Superior temporal gyrus (tissue), 1 donor: Measurements from ENCODE around the gene PITPNC1.
A peak's percentile ranks its signal among the peaks of the same experiment; 100 is the strongest.
"Not testable (repeated sequence)": the region's sequence is repeated elsewhere in the genome, so short reads cannot be mapped to it uniquely, and the experiment has no call there.

ENCODE experiments used
- DNase-seq: peaks from one replicate; pipeline ENCODE4 v3.0.0-alpha.2; 2016; ENCODE audit errors: extremely low spot score

Gene PITPNC1

DNA sequence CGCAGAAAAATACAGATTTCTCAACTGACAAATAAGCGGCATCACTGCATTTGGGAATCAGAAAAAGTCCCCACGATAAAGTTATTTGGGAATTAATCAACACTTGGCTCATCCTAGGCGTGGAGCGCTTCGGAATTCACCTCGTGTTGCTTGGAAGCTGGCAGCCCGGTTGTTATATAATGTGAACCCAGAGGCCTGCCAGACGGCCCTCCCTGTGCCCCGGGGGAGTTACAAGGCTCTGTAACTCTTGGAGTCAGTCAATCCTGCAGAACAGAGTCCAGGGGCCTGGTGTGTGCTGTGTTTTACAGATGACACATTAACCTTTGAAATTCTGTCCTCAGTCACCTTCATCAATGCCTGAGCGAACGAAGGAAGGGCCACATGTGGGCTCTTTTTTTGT is 111.1 kb downstream of the PITPNC1 start:
- DNase-seq: no peak

DNA sequence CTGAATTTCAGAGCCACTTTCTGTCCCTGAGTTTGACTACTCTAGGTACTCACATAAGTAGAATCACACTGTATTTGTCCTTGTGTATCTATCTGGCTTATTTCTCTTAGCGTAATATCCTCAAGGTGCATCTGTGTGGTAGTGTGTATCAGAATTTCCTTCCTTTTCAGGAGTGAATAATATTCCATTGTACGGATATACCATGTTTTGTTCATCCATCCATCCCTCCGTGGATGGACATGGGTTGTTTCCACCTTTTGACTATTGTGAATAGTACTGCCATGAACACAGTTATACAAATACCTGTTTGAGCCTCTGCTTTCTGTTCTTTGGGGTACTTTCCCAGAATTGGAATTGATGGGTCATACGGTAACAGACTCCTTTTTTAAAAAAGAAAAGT is 111.7 kb downstream of the PITPNC1 start:
- DNase-seq: no peak

DNA sequence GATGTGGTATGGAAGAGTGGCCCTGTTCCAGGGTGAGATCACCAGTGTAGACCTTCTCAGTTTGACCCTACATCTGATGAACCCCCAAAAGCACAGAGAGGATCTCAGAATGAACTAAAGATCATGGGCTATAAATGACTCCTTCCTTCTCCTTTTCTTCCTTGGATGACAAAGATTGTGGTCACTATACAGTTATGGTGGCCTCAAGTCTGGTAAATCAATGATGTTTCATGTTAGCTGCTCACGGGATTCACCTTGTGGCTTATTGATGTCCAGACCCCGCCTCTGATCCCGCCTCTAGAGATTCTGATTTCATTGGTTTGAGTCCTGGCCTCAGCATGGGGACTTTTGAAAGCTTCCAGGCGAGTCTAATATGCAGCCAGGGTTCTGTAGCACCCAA is 112.2 kb downstream of the PITPNC1 start:
- DNase-seq: no peak

DNA sequence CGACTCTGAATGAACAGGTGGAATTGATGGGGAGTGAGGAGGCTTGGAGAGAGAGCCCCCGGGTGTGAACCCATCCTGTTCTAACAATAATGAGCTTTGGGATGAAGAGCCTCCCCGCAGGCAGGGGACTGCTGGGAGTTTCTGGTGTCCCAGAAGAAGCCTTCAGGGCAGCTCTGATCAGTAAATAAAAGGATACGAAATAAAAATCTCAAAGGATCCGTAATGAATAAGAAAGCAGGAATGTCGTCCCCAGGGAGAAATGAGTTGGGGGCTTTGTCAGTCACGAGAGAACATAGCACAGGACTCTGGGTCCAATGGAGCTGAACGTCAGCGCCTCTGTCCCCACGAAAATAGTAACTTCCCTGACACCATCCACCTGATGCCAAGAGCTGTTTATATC is 113.4 kb downstream of the PITPNC1 start:
- no peak for DNase-seq

DNA sequence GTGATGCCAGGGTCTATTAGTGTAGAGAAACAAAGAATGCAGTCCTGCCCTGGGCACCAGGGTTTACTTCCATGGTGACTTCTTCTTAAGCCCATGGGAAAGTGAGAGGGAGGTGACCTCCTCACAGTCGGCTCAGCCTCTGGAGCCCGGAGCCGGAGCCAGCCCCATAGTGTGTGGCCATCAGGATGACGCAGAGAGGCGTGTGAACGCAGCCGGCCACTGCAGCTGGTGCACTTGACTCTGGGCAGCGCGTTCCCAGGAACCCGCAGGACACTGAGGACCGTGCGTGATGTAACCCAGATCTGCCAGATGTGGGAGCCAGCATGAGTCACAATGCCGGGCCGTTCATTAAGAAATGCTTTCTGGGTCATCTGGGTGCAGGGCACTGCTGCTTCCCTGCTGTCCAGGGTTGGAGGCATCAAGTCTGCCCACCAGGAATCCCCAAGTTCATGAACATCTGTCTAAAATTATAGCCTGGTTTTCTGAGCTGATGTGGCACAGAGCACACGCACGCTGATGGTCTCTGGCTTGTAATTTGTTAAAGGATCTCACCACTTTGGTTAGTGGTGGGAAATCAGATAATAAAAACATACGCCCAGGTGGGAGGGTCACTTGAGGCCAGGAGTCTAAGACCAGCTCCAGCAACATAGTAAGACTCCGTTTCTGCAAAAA is 114.1 kb downstream of the PITPNC1 start:
- peak; percentile 73 for DNase-seq

DNA sequence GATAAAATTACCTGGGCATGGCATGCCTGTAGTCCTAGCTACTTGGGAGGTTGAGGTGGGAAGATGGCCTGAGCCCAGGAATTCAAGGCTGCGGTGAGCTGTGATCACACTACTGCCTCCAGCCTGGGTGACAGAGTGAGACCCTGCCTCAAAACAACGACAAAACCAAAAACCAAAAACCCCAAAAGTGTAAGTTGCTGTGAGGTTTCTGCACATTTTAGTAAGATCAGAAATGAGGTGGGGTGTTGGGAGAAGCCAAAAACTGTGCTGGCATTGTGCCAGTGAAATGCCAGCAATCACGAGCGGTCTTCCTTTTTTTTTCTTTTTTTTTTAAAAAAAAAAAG is 114.6 kb downstream of the PITPNC1 start:
- DNase-seq: no peak

DNA sequence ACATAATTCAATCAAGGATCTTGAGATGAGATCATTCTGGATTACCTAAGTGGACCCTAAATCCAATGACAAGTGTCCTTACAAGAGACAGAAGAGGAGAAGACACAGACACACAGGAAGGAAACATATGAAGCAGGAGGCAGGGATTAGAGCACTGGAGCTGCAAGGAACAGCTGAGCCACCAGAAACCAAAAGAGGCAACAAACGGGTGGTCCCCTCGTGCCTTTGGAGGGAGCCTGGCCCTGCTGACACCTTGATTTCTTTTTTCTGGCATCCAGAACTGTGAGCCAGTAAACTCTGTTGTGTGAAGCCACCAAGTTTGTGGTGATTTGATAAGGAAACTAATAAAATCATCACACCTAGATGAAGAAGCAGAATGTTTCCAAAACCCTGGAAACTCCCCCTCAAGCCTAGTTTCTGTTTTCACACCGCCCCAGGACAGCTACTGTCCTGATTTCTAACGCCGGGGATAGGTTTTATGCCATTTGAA is 115.2 kb downstream of the PITPNC1 start:
- DNase-seq: no peak

DNA sequence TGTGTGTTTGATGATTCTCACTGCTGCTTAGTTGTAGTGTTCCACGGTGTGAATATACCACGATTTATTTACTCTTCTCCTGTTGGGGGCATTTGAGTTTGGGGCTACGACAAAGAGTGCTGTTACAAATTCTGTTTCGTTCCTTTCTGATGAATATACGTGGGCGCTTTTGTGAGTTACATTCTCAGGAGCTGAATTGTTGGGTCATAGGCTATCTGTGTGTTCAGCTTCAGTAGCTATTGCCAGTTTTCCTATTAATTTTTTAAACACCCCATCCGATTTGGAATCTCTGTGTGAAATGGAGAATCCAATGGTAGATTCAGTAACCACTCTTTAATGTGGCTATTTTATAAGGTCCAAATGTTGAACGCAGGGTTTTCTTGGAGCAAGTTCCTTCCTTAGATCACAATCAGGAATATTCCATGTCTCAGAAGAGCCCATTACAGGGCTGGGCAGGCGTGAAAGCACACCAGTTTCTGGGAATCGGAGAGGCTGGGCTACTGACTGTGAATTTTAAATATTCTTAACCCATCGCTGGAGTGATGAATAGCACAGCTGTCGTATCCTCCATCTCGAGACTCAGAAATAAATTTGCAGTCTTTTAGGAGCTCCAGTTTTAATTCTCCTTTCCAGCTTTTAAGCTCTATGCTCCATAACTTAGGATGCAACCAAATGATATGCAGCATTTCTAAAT is 115.9 kb downstream of the PITPNC1 start:
- peak; percentile 61 for DNase-seq

DNA sequence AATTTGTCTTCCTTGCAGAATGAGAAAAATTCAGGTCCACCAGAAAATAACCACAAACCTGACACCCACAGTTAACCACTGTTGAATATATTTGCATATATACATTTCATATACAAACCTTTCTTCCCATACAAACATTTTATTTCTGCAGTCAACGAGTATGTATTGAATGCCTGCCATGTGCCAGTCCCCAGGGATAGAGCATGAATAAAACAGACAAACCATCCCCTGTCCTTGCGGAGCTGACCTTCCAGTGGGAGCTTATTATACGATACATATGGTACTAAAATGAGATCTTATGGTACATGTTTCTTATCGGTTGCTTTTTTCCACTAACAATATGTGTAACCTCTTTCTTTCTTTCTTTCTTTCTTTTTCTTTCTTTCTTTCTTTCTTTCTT is 116.7 kb downstream of the PITPNC1 start:
- no peak for DNase-seq

DNA sequence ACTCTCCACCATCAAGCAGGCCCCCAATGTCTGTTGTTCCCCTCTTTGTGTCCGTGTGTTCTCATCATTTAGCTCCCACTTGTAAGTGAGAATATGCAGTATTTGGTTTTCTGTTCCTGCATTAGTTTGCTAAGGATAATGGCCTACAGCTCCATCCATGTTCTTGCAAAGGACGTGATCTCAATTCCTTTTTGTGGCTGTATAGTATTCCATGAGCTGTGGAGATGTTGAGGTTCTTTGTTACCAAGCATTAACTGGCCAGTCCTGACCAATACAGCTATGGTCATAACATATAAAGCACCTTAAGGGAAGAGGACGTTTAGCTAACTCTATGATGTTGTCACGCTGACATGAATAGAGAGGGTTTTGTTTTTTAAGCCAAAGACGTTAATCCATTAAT is 118.5 kb downstream of the PITPNC1 start:
- DNase-seq: not testable (repeated sequence)

DNA sequence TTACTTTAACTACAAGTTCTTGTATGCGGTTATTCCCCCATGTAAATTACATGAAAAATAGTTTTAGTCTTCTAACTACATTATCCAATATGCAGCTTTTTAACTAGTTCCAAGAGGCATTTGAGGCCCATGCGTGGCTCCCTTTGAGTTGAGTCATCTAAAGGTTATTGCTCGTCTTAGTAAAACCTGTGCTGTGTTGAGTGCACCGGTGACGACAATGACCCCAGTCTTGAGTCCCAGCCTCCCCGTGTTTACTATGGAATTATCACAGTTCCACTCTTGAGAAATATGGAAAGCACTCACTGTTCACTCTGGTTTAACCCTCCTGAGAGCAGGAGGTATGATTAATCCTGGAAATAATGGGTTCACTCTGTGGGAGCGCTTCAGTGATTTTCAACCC is 119.2 kb downstream of the PITPNC1 start:
- no peak for DNase-seq

DNA sequence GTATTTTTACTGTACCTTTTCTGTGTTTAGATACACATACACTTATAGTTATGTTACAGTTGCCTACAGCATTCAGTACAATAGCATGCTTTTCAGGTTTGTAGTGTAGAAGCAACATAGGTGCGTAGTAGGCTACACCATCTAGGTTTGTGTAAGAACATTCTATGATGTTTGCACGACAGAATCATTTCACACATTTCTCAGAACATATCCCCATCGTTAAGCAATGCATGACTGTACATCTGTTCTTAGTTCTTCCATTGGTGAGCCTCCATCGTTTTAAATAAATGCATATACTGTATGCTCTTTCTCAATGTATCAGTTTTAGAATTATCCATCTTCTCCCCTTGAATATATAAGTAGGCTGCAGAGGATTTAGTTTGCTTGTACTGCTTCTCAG is 122.6 kb downstream of the PITPNC1 start:
- no peak for DNase-seq

DNA sequence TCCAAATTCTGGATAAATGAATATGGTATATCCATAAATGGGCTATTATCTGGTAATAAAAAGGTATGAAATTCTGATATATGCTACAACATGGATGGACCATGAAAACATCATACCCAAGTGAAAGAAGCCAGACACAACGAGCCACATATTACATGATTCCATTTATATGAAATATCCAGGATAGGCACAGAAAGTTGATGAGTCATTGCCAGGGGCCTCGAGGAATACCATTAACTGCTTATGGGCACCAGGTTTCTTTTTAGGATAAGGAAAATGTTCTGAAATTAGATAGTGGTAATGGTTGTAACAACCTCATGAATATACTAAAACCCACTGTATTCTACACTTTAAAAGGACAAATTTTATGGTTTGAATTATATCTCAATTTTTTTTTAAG is 123.2 kb downstream of the PITPNC1 start:
- DNase-seq: no peak

DNA sequence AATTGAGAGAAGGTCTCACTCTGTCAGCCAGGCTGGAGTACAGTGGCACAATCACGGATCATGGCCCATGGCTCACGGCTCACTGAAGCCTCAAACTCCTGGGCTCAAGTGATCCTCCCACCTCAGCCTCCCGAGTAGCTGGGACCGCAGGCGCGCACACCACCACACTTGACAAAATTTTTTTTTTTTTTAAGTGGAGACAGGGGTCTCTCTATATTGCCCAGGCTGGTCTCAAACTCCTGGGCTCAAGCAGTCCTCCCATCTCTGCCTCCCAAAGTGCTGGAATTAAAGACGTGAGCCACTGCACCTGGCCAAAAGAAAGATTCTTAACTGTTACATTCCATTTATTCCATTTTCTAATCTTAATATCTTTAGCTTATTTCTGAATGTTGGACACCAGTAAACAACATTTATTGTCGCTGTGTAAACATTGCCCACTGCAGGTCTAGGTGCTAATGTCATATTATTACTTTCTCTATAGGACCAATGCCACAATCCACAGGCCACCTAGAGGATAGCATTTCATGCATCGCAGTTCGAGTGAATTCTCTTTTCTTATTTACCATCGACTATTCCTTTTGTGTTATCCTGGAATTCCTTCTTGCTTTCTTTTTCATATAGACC is 123.7 kb downstream of the PITPNC1 start:
- DNase-seq: no peak

DNA sequence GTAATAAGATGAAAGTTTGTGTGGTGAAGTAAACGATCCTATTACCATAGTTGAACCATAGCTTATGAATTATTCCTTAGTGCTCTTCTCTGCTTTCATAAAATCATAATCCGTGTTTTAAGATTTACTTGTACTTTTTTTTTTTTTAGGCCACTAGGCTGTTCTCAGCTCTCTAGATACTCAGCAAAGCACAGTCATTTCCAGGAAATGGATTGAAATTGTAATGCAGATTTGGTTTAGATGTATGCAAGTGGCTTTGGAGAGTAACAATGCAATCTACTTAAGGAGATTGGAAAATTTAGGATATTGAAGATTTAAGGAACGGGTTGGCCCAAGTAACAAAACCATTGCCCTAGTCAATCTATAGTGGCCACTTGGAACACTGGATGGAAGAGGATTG is 125.1 kb downstream of the PITPNC1 start:
- DNase-seq: no peak

DNA sequence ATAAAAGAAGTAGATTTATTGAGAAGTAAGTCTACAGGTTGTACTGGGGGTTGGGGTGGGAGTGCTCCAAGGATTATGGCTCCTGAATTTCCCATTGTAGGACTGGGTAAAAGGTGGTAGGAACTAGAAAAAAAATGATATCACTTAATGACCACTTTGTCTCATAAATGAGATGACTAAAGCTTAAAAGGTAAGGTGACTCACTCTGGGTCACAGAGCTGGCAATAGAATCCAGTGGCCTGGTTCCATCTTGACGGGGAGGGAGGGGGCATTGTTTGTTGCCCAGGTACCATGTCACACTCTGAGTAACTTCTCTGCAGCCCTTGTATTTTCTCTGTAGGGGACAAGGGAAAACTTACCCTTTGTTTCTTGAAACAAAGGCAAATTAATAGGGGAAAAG is 126.1 kb downstream of the PITPNC1 start:
- DNase-seq: no peak

DNA sequence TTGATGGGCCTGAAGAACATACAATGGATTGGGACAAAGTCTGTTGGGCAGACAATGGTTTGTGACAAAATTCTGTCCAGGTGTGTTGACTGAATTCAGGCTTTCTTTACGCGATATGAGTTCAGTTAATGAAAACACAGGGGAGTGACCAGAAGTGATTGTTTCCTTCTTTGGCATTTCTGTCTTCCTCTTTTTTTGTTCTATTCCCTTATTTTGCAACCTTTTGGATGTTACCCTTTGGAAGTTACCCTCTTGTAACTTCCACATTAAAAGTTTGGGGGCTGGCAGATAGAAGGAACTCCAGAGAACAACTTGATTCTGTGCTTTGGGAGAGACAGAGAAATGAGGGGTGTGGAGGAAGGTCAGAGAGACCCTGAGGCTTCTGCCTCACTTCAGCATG is 126.7 kb downstream of the PITPNC1 start:
- no peak for DNase-seq

DNA sequence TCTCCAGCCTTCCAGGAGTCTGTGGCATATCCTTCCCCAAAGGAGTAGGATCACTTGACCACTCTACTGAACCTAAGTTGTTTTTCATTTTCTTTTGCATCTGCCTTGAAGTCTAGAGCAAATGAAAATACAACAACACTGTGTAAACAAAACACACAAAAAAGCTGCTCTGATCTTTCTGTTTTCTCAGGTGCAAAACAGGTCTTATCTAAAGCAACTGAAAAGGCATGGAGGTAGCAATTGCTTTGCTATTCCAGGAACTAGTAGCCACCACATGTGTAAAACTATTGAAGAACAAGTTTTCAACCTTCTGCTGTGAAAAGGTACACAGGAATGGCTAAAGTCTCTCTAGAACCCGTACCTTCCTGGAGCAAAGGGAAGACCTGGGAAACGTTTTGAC is 127.1 kb downstream of the PITPNC1 start:
- DNase-seq: no peak

DNA sequence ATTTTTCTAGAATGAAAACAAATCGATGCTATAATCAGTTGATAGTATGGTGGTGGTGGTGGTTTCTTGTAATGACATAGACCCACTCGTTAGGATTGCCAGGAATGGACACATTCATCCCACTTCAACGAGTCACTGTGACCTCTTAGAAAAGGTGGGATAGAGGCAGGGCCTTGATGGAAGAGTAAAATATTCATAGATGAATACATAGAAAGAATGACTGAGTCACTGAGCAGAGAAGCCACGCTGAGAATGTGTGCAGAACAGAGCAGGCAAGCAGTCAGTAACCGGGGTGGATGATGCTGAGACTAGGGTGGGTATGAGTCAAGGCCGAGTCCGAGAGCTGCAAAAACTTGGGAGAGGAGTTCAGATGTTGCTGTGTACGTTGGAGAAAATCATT is 129.9 kb downstream of the PITPNC1 start:
- no peak for DNase-seq

DNA sequence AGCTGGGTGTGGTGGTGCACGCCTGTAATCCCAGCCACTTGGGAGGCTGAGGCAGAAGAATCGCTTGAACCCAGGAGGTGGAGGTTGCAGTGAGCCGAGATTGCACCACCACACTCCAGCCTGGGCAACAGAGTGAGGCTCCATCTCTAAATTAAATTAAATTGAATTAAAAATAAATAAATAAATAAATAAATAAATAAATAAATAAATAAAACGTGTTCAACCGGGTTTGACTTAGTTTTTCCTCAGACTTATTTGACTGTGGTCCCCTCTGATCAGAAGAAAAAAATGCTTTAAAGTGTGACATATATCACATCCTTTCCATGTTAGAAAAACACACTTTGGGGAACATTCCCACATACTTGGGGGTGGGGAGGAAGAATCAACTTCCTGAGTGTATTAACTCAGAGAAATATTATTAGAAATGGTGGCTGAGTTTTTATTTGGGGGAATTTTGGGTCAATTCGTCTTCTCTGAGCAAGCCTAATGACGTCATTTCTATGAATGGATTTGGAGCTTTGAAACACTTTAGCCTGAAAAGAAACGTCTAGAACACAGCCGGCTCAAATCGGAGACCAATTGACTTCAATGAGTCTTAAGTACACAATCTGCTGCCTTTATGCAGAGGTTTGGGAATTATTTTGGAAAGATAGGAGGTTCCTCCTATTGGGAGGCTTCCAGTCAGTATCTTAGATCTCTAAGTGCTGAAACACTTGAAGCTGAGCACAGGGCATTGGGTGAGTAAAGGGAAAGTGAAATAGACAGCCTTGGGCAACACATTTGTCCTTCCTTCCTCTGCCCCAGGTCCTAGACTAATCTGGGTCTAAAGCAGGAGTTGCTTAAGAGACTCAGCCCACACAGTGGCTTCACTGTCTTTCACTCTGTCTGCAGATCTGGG is 132.6 kb downstream of the PITPNC1 start:
- no peak for DNase-seq

DNA sequence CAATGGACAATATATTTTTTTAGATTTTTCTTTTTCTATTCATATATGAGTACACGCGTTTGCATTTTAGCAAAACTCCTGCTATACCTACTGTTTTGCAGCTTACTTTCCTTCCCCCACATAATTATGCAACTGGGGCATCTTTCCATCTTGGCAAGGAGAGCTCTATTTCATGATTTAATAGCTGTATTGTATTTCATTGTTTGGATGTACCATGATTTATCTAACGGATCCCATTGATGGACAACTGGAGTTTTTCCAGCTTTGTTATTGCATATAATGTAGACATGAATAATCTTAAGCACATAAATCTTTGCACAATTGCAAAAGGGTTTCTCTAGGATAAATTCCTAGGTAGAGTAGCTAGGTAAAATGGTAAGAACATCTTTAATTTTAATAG is 133.9 kb downstream of the PITPNC1 start:
- no peak for DNase-seq

DNA sequence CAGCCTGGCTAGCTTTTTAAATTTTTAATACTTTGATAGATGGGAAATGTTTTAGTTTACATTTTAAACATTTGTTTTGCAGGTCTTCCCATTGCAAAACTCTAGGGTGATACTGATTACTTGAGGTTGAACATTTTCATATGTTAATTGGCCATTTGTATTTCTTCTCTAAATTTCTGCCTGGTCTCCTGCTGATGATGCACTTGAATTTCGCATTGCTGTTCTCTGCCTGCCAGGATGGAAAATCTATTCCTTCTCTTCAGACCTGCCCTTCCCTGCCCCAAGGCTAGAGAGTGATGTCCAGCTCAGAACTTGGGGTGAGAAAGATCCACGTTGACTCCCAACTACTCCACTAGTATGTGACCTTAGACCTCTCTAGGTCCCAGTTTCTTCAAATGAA is 134.7 kb downstream of the PITPNC1 start:
- no peak for DNase-seq
